HepG2 (cell line): ENCODE data around the gene TTC32. TPM values are rescaled to one million over a fixed set of nuclear protein-coding genes. Genes with fewer than 3 reads are reported as not detected.

ENCODE experiments used
- ATAC-seq: fragments of 200-7000 bp; cut with Tn5 transposase; 3 replicates; pipeline ENCODE4 v1.9.1; 2020; ENCODE audit warnings: mild to moderate bottlenecking, moderate library complexity
- BruUV-seq: library from RNA; stranded (reverse); fragments of 400-500 nt; replicated peaks from 2 replicates; lab custom pipeline; 2021; lab: Mats Ljungman, UMichigan
- CTCF ChIA-PET: fragments of 300-600 bp; formaldehyde crosslinking; extraction: SDS; loops from one replicate; lab custom pipeline; 2021; ENCODE audit warnings: low total read pairs, inconsistent platforms, low intra/inter-chr PET ratio; lab: Yijun Ruan, JAX
- POLR2A ChIA-PET: fragments of 350-600 bp; sonication (Branson Sonifier 250); formaldehyde crosslinking; loops from one replicate; lab custom pipeline; 2020; ENCODE audit warnings: antibody characterized with exemption, inconsistent platforms; lab: Yijun Ruan, JAX
- DNase-seq: peaks from one replicate; pipeline ENCODE4 v3.0.0-alpha.2; 2015; ENCODE audit warnings: low spot score
- FAIRE-seq: peaks from 3 replicates; lab custom pipeline; 2011; peaks lifted over from hg19 to GRCh38; lab: Jason Lieb, UNC
- H2AFZ ChIP-seq: one replicate; pipeline ENCODE4 v1.6.1; 2011; ENCODE audit warnings: low read length, inconsistent platforms
- H3K27ac ChIP-seq: fragments of 300-600 bp; 3 replicates; pipeline ENCODE4 v1.8.0; 2011; ENCODE audit warnings: mixed run types, mild to moderate bottlenecking, mixed read lengths, low read length, inconsistent platforms; ENCODE audit not compliant: insufficient read depth; ENCODE audit errors: extremely low read length
- H3K27me3 ChIP-seq, 2 experiments: fragments of 200-600 bp in 1 of 2; 2 replicates in 1 of 2; 3 replicates in 1 of 2; pipeline versions ENCODE4 v1.6.0 to v1.8.0; 2011; ENCODE audit warnings: low read length in 2 of 2, mild to moderate bottlenecking in 2 of 2, moderate library complexity in 2 of 2, inconsistent platforms in 1 of 2; ENCODE audit not compliant: insufficient read depth in 2 of 2, control insufficient read depth in 1 of 2
- H3K36me3 ChIP-seq, 2 experiments: fragments of 200-600 bp in 1 of 2; replicated peaks in 1 of 2; 2 replicates in 1 of 2; 3 replicates in 1 of 2; pipeline versions ENCODE4 v1.5.1 to v1.8.0; 2011; ENCODE audit warnings: low read length in 2 of 2, inconsistent platforms in 1 of 2; ENCODE audit not compliant: insufficient read depth in 2 of 2, control insufficient read depth in 1 of 2
- H3K4me1 ChIP-seq: 2 replicates; pipeline ENCODE4 v1.5.1; 2012; ENCODE audit warnings: low read length, inconsistent platforms; ENCODE audit not compliant: insufficient read depth
- H3K4me2 ChIP-seq: 2 replicates; pipeline ENCODE4 v1.6.0; 2011; ENCODE audit warnings: low read depth, low read length, inconsistent platforms
- H3K4me3 ChIP-seq, 3 experiments: fragments of 200-600 bp in 1 of 3; sonication (generic), shearing (Covaris generic) in 1 of 3; replicated peaks in 1 of 3; 2 replicates each; pipeline ENCODE4 v1.5.1; 2011 to 2016; ENCODE audit warnings: low read length in 3 of 3, inconsistent platforms in 2 of 3, low read depth in 2 of 3, mild to moderate bottlenecking in 2 of 3, control low read depth in 1 of 3, mixed read lengths in 1 of 3; ENCODE audit not compliant: insufficient read depth in 1 of 3
- H3K79me2 ChIP-seq: one replicate; pipeline ENCODE4 v1.6.1; 2011; ENCODE audit warnings: low read length, inconsistent platforms; ENCODE audit not compliant: insufficient read depth
- H3K9ac ChIP-seq: 2 replicates; pipeline ENCODE4 v1.6.0; 2011; ENCODE audit warnings: mild to moderate bottlenecking, low read depth, low read length, inconsistent platforms; ENCODE audit not compliant: insufficient read depth
- H3K9me3 ChIP-seq: 2 replicates; pipeline ENCODE4 v1.5.1; 2012; ENCODE audit warnings: mild to moderate bottlenecking, low read length
- H4K20me1 ChIP-seq: 2 replicates; pipeline ENCODE4 v1.6.0; 2011; ENCODE audit warnings: inconsistent platforms, mild to moderate bottlenecking, low read length, moderate library complexity; ENCODE audit not compliant: insufficient read depth
- NFAT5 ChIP-seq: sonication (generic); formaldehyde crosslinking; IDR thresholded peaks from 2 replicates; pipeline ENCODE4 v1.4.0; 2020; ENCODE audit warnings: missing genetic modification reagents
- NFATC3 ChIP-seq: sonication (generic); formaldehyde crosslinking; IDR thresholded peaks from 2 replicates; pipeline ENCODE4 v1.5.1; 2020; ENCODE audit warnings: mild to moderate bottlenecking, missing genetic modification reagents
- RERE ChIP-seq: IDR thresholded peaks from 2 replicates; pipeline ENCODE4 v1.6.1; 2016; ENCODE audit warnings: low read depth, missing genetic modification reagents, missing compliant biosample characterization
- REXO4 ChIP-seq: sonication (generic); formaldehyde crosslinking; IDR thresholded peaks from 2 replicates; pipeline ENCODE4 v1.8.0; 2022; ENCODE audit warnings: missing genetic modification reagents, mild to moderate bottlenecking, borderline replicate concordance
- ZNF672 ChIP-seq: sonication (generic); formaldehyde crosslinking; IDR thresholded peaks from 2 replicates; pipeline ENCODE4 v1.8.1; 2022; ENCODE audit warnings: missing genetic modification reagents
- WGBS: methylation state at CpG from one replicate; pipeline ENCODE4 v1.1.6; 2017; ENCODE audit warnings: low lambda C conversion rate; 5-methylcytosine and 5-hydroxymethylcytosine counted together
- in situ Hi-C: cut with HindIII; loops from 2 replicates; pipeline ENCODE4 v1.10.0; 2017; ENCODE audit warnings: low pct_unique_long_range_greater_than_20kb; ENCODE audit not compliant: extremely low pct_ligation_motif_present
- intact Hi-C: fragments of 100-400 bp; cut with micrococcal nuclease; formaldehyde crosslinking; loops from one replicate; pipeline ENCODE4 v1.10.0; 2022; ENCODE audit not compliant: unreplicated experiment
- polyA plus RNA-seq, 8 experiments: library from polyadenylated mRNA; depleted of rRNA in 3 of 8; stranded (reverse) in 7 of 8; unstranded in 1 of 8; fragments of >200 nt; fragmentation: Illumina TruSeq in 4 of 8; extraction: Trizol in 4 of 8; gene quantifications; 2 replicates each; pipeline versions ENCODE4 v1.2.1 to v1.2.3, GENCODE V29; 2011 to 2016; ENCODE audit warnings: low read depth in 4 of 8, missing spikeins in 1 of 8, mixed read lengths in 1 of 8; ENCODE audit not compliant: insufficient read depth in 1 of 8
- total RNA-seq, 5 experiments: library from RNA; depleted of rRNA; stranded (reverse); fragments of >200 nt; fragmentation: Illumina TruSeq; extraction: Trizol; gene quantifications; 2 replicates each; pipeline ENCODE4 v1.2.3, GENCODE V29; 2016; ENCODE audit warnings: low read depth in 1 of 5

The TTC32 gene
- total and polyA plus RNA-seq, 2 of the 13 experiments (the other 11 are each of a cell fraction or from before 2014, with no cell fraction given), result 21.6 to 38.3 TPM

- TF ChIP-seq NFATC3 (CRISPR knock-in tag), result no peak
- TF ChIP-seq ZNF672 (CRISPR knock-in tag), result no peak
- no peak for TF ChIP-seq RERE (CRISPR knock-in tag)
- no peak for TF ChIP-seq REXO4
- no peak for TF ChIP-seq NFAT5 (CRISPR knock-in tag)
- ATAC-seq, result peak; percentile 13; the same call in 1 of the 3 replicates
- H3K4me1 ChIP-seq, result peaks cover 37% of the 10 kb centered on the region
- H3K27me3 ChIP-seq, result peaks cover 5 to 22% of the 10 kb centered on the region in 2 experiments; a peak in 3 of 5 replicates
- H3K36me3 ChIP-seq, result no peaks in the 10 kb centered on the region
- no peaks in the 10 kb centered on the region for H4K20me1 ChIP-seq
- BruUV-seq, result no TSS peak
- H3K27ac ChIP-seq, result no peak overlapping the region
- H2AFZ ChIP-seq, result no peak overlapping the region
- ChIA-PET CTCF (no interaction called here), POLR2A (no interaction called here)
- in situ Hi-C loops (loop anchor here (10.0 kb wide), 1 partner anchor 1112 kb away; no protein-coding TSS in a partner anchor), intact Hi-C loops (loop anchor here (10.0 kb wide), 1 partner anchor 1432 kb away; no protein-coding TSS in a partner anchor)
- no peaks in the 10 kb centered on the region for H3K79me2 ChIP-seq
- H3K9ac ChIP-seq, result no peak overlapping the region
- no peak for FAIRE-seq
- no peaks in the 10 kb centered on the region for H3K9me3 ChIP-seq
- no peak overlapping the region for H3K4me3 ChIP-seq
- DNase-seq, result no peak
- H3K4me2 ChIP-seq, result no peak overlapping the region
- WGBS, result 16% methylated on average over 2 of the region's 2 CpGs
Measured at GRCh38 chr2:19866771-19867170, 35.0 kb downstream of the TTC32 start.
